H1 (cell line): ENCODE measurements around the gene CACNB1. TPM values are rescaled to one million over a fixed set of nuclear protein-coding genes. Genes with fewer than 3 reads are reported as not detected.
"Not testable (repeated sequence)": the region's sequence is repeated elsewhere in the genome, so short reads cannot be mapped to it uniquely, and the experiment has no call there.

Experiments used
- CTCF ChIA-PET: fragments of 300-600 bp; sonication (Branson Sonifier 250); formaldehyde crosslinking; loops from one replicate; lab custom pipeline; 2021; ENCODE audit not compliant: partially characterized antibody; lab: Charles Lee
- POLR2A ChIA-PET: fragments of 300-600 bp; sonication (Branson Sonifier 250); formaldehyde crosslinking; loops from one replicate; lab custom pipeline; 2021; ENCODE audit warnings: inconsistent platforms; ENCODE audit not compliant: partially characterized antibody; lab: Charles Lee
- DNase-seq, 2 experiments: peaks; one replicate each; pipeline versions ENCODE4 v3.0.0 to v3.0.0-alpha.2; 2010 to 2022; ENCODE audit warnings: low spot score in 2 of 2, low read depth in 1 of 2, mixed read lengths in 1 of 2
- FAIRE-seq: peaks from 2 replicates; lab custom pipeline; 2011; peaks lifted over from hg19 to GRCh38; lab: Jason Lieb, UNC
- H2AFZ ChIP-seq: 2 replicates; pipeline ENCODE4 v1.8.1; 2012; ENCODE audit warnings: low read length, inconsistent platforms
- H2AK5ac ChIP-seq: 2 replicates; pipeline ENCODE4 v1.6.1; 2013; ENCODE audit warnings: low read depth, low read length
- H2BK120ac ChIP-seq: replicated peaks from 2 replicates; pipeline ENCODE3; 2013; ENCODE audit warnings: low read depth, low read length, inconsistent platforms
- H2BK12ac ChIP-seq: 2 replicates; pipeline ENCODE4 v1.6.1; 2013; ENCODE audit warnings: low read depth, low read length
- H2BK15ac ChIP-seq: 2 replicates; pipeline ENCODE4 v1.6.1; 2013; ENCODE audit warnings: low read length
- H2BK20ac ChIP-seq: 2 replicates; pipeline ENCODE4 v1.6.1; 2013; ENCODE audit warnings: low read length
- H2BK5ac ChIP-seq: 2 replicates; pipeline ENCODE4 v1.6.1; 2013; ENCODE audit warnings: low read depth, low read length
- H3K14ac ChIP-seq: 2 replicates; pipeline ENCODE4 v1.6.1; 2013; ENCODE audit warnings: inconsistent platforms; ENCODE audit not compliant: insufficient read length
- H3K18ac ChIP-seq: 2 replicates; pipeline ENCODE4 v1.6.1; 2013; ENCODE audit warnings: low read length; ENCODE audit errors: extremely low read depth
- H3K23ac ChIP-seq: 2 replicates; pipeline ENCODE4 v1.6.1; 2013; ENCODE audit warnings: inconsistent platforms; ENCODE audit not compliant: insufficient read length
- H3K23me2 ChIP-seq: 2 replicates; pipeline ENCODE4 v1.6.1; 2013; ENCODE audit warnings: low read depth, low read length
- H3K27ac ChIP-seq: 2 replicates; pipeline ENCODE4 v1.6.1; 2011; ENCODE audit warnings: low read depth, low read length, inconsistent platforms
- H3K27me3 ChIP-seq, 4 experiments: replicated peaks in 1 of 4; 1 replicate in 1 of 4; 2 replicates in 3 of 4; pipeline versions ENCODE4 v1.6.1 to v1.8.1; 2011 to 2013; ENCODE audit warnings: low read length in 3 of 4, mild to moderate bottlenecking in 3 of 4, inconsistent platforms in 2 of 4, mixed read lengths in 2 of 4, moderate library complexity in 1 of 4; ENCODE audit not compliant: control insufficient read depth in 3 of 4, insufficient read depth in 3 of 4; ENCODE audit errors: extremely low read depth in 1 of 4
- H3K36me3 ChIP-seq, 4 experiments: 2 replicates each; pipeline versions ENCODE4 v1.6.1 to v1.8.1; 2011 to 2013; ENCODE audit warnings: mild to moderate bottlenecking in 4 of 4, low read length in 3 of 4, moderate library complexity in 2 of 4, control low read depth in 1 of 4, inconsistent platforms in 1 of 4; ENCODE audit not compliant: insufficient read depth in 4 of 4, control insufficient read depth in 2 of 4
- H3K4ac ChIP-seq: replicated peaks from 2 replicates; pipeline ENCODE3; 2013; ENCODE audit warnings: low read length, low read depth, mixed read lengths, inconsistent platforms; ENCODE audit not compliant: insufficient read length
- H3K4me1 ChIP-seq, 4 experiments: replicated peaks in 1 of 4; 1 replicate in 1 of 4; 2 replicates in 3 of 4; pipeline versions ENCODE4 v1.6.1 to v1.8.1; 2011 to 2013; ENCODE audit warnings: low read length in 3 of 4, inconsistent platforms in 2 of 4, mixed read lengths in 1 of 4; ENCODE audit not compliant: insufficient read depth in 4 of 4, control insufficient read depth in 3 of 4
- H3K4me2 ChIP-seq, 2 experiments: 2 replicates each; pipeline versions ENCODE4 v1.6.1 to v1.8.1; 2011 to 2013; ENCODE audit warnings: low read depth in 2 of 2, low read length in 2 of 2, control low read depth in 1 of 2, inconsistent platforms in 1 of 2, mild to moderate bottlenecking in 1 of 2; ENCODE audit not compliant: insufficient read depth in 1 of 2
- H3K4me3 ChIP-seq, 4 experiments: fragments of 200-600, 300-600 bp in 1 of 4; sonication (generic), shearing (Covaris generic), sonication (Bioruptor Twin) in 1 of 4; 2 replicates each; pipeline versions ENCODE4 v1.5.1 to v1.8.1; 2011 to 2016; ENCODE audit warnings: low read length in 4 of 4, low read depth in 3 of 4, control low read depth in 2 of 4, inconsistent platforms in 2 of 4, mild to moderate bottlenecking in 2 of 4, mixed read lengths in 1 of 4, moderate library complexity in 1 of 4; ENCODE audit not compliant: insufficient read depth in 2 of 4; ENCODE audit errors: extremely low read depth in 1 of 4
- H3K56ac ChIP-seq: replicated peaks from 2 replicates; pipeline ENCODE3; 2013; ENCODE audit warnings: low read depth, mild to moderate bottlenecking, mixed read lengths, low read length, inconsistent platforms; ENCODE audit not compliant: insufficient read length
- H3K79me1 ChIP-seq: 2 replicates; pipeline ENCODE4 v1.6.1; 2013; ENCODE audit warnings: low read depth, low read length, control low read depth
- H3K79me2 ChIP-seq, 2 experiments: 2 replicates each; pipeline versions ENCODE4 v1.6.1 to v1.8.1; 2012 to 2013; ENCODE audit warnings: low read length in 2 of 2, mild to moderate bottlenecking in 2 of 2, inconsistent platforms in 1 of 2; ENCODE audit not compliant: insufficient read depth in 2 of 2, control insufficient read depth in 1 of 2
- H3K9ac ChIP-seq, 4 experiments: replicated peaks in 1 of 4; 1 replicate in 1 of 4; 2 replicates in 3 of 4; pipeline versions ENCODE4 v1.6.1 to v1.8.1; 2011 to 2013; ENCODE audit warnings: low read depth in 3 of 4, low read length in 3 of 4, control low read depth in 2 of 4, mild to moderate bottlenecking in 2 of 4, moderate library complexity in 2 of 4, inconsistent platforms in 1 of 4; ENCODE audit errors: extremely low read depth in 1 of 4
- H3K9me3 ChIP-seq, 2 experiments: 2 replicates each; pipeline versions ENCODE4 v1.6.1 to v1.8.1; 2012 to 2013; ENCODE audit warnings: mild to moderate bottlenecking in 2 of 2, moderate library complexity in 2 of 2, control low read depth in 1 of 2, inconsistent platforms in 1 of 2, low read depth in 1 of 2, low read length in 1 of 2, mixed read lengths in 1 of 2; ENCODE audit not compliant: insufficient read depth in 2 of 2
- H4K20me1 ChIP-seq, 2 experiments: replicated peaks in 1 of 2; 2 replicates each; pipeline versions ENCODE3 to v1.8.1; 2011 to 2013; ENCODE audit warnings: inconsistent platforms in 2 of 2, low read length in 2 of 2, mild to moderate bottlenecking in 1 of 2; ENCODE audit not compliant: insufficient read depth in 2 of 2, control insufficient read depth in 1 of 2
- H4K5ac ChIP-seq: 2 replicates; pipeline ENCODE4 v1.6.1; 2013; ENCODE audit warnings: low read length, low read depth, mixed read lengths, inconsistent platforms; ENCODE audit not compliant: insufficient read length
- H4K8ac ChIP-seq: 2 replicates; pipeline ENCODE4 v1.8.0; 2013; ENCODE audit warnings: mild to moderate bottlenecking, moderate library complexity, low read length, inconsistent platforms; ENCODE audit not compliant: insufficient read depth; ENCODE audit errors: extremely low read depth
- H4K91ac ChIP-seq: replicated peaks from 2 replicates; pipeline ENCODE3; 2013; ENCODE audit warnings: low read length, mixed read lengths, inconsistent platforms; ENCODE audit not compliant: insufficient read length
- WGBS, 2 experiments: shearing (Covaris generic) in 1 of 2; methylation state at CpG; one replicate each; pipeline versions ENCODE4 v1.1.6 to v1.1.7; 2013 to 2015; ENCODE audit warnings: low lambda C conversion rate in 2 of 2, mixed read lengths in 2 of 2, inconsistent platforms in 1 of 2, low coverage in 1 of 2, missing lambda C conversion rate in 1 of 2; ENCODE audit not compliant: insufficient replicate concordance in 2 of 2, insufficient coverage in 1 of 2, insufficient read length in 1 of 2; ENCODE audit errors: extremely low coverage in 1 of 2, missing lambda C conversion rate in 1 of 2; 5-methylcytosine and 5-hydroxymethylcytosine counted together
- polyA plus RNA-seq, 7 experiments: library from polyadenylated mRNA; depleted of rRNA in 3 of 7; stranded (reverse) in 5 of 7; unstranded in 2 of 7; fragments of >200 nt in 5 of 7; fragments of 200-250 nt in 2 of 7; gene quantifications; 1 replicate in 5 of 7; 2 replicates in 1 of 7; 4 replicates in 1 of 7; pipeline versions ENCODE4 v1.2.1 to v1.2.3, GENCODE V29; 2011 to 2013; ENCODE audit warnings: missing spikeins in 2 of 7, mixed read lengths in 2 of 7
- total RNA-seq: library from RNA; stranded (reverse); fragmentation: NEBNext Ultra II Directional; extraction: Animal tissue kit (Norgen Biotek cat#: 25700); gene quantifications from 2 replicates; pipeline ENCODE4 v1.2.1, GENCODE V29; 2021

Gene CACNB1
- total and polyA plus RNA-seq, 2 of the 8 experiments (the other 6 are each of a cell fraction or from before 2014, with no cell fraction given) = 7.2 to 17.8 TPM

- not testable (repeated sequence) for H3K56ac ChIP-seq, H3K79me2 ChIP-seq, H3K14ac ChIP-seq, H2BK15ac ChIP-seq, H4K8ac ChIP-seq, H3K4me2 ChIP-seq, H4K5ac ChIP-seq, H3K23ac ChIP-seq, H3K9ac ChIP-seq, H3K4me1 ChIP-seq, H2BK120ac ChIP-seq, H3K79me1 ChIP-seq, H3K36me3 ChIP-seq, H2BK20ac ChIP-seq, H2BK12ac ChIP-seq, H4K20me1 ChIP-seq, H4K91ac ChIP-seq, H2BK5ac ChIP-seq, DNase-seq, FAIRE-seq, H2AFZ ChIP-seq, H2AK5ac ChIP-seq, H3K18ac ChIP-seq, H3K4me3 ChIP-seq, H3K27ac ChIP-seq, H3K9me3 ChIP-seq, H3K4ac ChIP-seq
- ChIA-PET POLR2A (interaction anchor here (0.6 to 0.9 kb wide), 2 partner anchors 34 to 322 kb away, joined by 3 read pairs; no protein-coding TSS in a partner anchor), CTCF (interaction anchor here (1.2 to 7.4 kb wide), 9 partner anchors 10 to 186 kb away, joined by 3 to 63 read pairs (median 7); partner anchors contain the start of gene PLXDC1)
- 87% methylated on average over 10 of the region's 10 CpGs; no CpG with 5 or more reads in 1 of the 2 experiments for WGBS, 2 experiments
- peaks cover 12% of the 10 kb centered on the region; the same call in 1 of the 2 replicates for H3K23me2 ChIP-seq
- peaks cover 14 to 31% (median 25%) of the 10 kb centered on the region in 4 experiments for H3K27me3 ChIP-seq
These were observed 29.0 kb downstream of the CACNB1 start for GRCh38 chr17:39168503-39168902.
